Osteoblast (primary cell): ENCODE measurements around the gene COL19A1. TPM values are rescaled to one million over a fixed set of nuclear protein-coding genes. Genes with fewer than 3 reads are reported as not detected.
"Not testable (repeated sequence)": the region's sequence is repeated elsewhere in the genome, so short reads cannot be mapped to it uniquely, and the experiment has no call there.

Experiments
- DNase-seq: peaks from one replicate; pipeline ENCODE4 v3.0.0; 2011; ENCODE audit warnings: low spot score, mixed read lengths; ENCODE audit not compliant: insufficient read length; ENCODE audit errors: missing footprints
- H2AFZ ChIP-seq: 2 replicates; pipeline ENCODE4 v1.6.0; 2011; ENCODE audit warnings: mild to moderate bottlenecking, low read length
- H3K27ac ChIP-seq: 2 replicates; pipeline ENCODE4 v1.5.1; 2011; ENCODE audit warnings: mild to moderate bottlenecking, low read depth, low read length, moderate library complexity
- H3K27me3 ChIP-seq: 2 replicates; pipeline ENCODE4 v1.6.0; 2012; ENCODE audit warnings: mild to moderate bottlenecking, control low read depth, inconsistent platforms, low read length, moderate library complexity; ENCODE audit not compliant: insufficient read depth
- H3K36me3 ChIP-seq: 2 replicates; pipeline ENCODE4 v1.5.1; 2011; ENCODE audit warnings: mild to moderate bottlenecking, low read length, control low read depth, moderate library complexity; ENCODE audit not compliant: insufficient read depth
- H3K4me1 ChIP-seq: 2 replicates; pipeline ENCODE4 v1.5.1; 2011; ENCODE audit warnings: mild to moderate bottlenecking, low read length, control low read depth, moderate library complexity; ENCODE audit not compliant: insufficient read depth
- H3K4me2 ChIP-seq: 2 replicates; pipeline ENCODE4 v1.6.0; 2011; ENCODE audit warnings: mild to moderate bottlenecking, low read length; ENCODE audit not compliant: insufficient read depth
- H3K4me3 ChIP-seq: fragments of 200-600 bp; sonication (generic); 3 replicates; pipeline ENCODE4 v1.5.1; 2012; ENCODE audit warnings: mild to moderate bottlenecking, low read length, inconsistent platforms; ENCODE audit not compliant: insufficient read depth
- H3K79me2 ChIP-seq: 2 replicates; pipeline ENCODE4 v1.6.0; 2012; ENCODE audit warnings: mild to moderate bottlenecking, low read length, control low read depth, inconsistent platforms; ENCODE audit not compliant: insufficient read depth
- H3K9me3 ChIP-seq: 2 replicates; pipeline ENCODE4 v1.5.1; 2011; ENCODE audit warnings: low read depth, low read length, control low read depth
- H4K20me1 ChIP-seq: 2 replicates; pipeline ENCODE4 v1.6.0; 2012; ENCODE audit warnings: mild to moderate bottlenecking, low read length, control low read depth; ENCODE audit not compliant: insufficient read depth
- total RNA-seq: library from RNA; depleted of rRNA; stranded (reverse); fragments of >200 nt; gene quantifications from 2 replicates; pipeline ENCODE4 v1.2.3, GENCODE V29; 2012
- TF ChIP-seq, protein P1 (sequence below): IDR thresholded peaks from 2 replicates; pipeline ENCODE4 v1.5.1; 2011; ENCODE audit warnings: mild to moderate bottlenecking, low read depth, low read length, moderate library complexity; ENCODE audit errors: extremely low read depth

The COL19A1 gene
- total RNA-seq, 1 donor, result under 0.01 TPM

DNA sequence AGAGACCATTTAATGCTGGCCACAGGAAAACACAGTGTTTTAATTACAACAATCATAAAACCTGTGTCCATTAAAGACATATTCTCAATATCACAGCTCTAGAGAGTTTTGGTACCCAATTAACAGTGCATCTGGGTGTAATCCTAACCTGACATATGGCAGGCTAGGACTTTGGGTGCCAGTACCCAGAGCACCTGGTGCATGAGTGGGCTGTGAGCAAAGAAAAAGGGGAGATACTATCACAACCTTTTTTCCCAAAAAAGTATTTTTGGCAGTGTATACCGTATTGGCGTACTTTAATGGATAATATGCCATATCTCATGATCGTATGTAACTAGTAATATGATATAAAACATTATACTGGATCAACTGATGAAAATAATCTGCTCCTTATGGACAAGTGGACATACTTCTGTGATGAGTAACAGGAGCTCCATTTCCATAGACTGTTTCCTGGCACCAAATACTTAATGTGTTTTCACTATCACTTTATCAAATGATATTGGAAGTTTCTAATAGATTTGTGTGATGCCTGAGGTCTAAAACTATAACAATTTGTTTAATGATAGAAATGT lies 91.7 kb downstream of the COL19A1 start:
- H3K4me3 ChIP-seq, result no peak overlapping the region
- H4K20me1 ChIP-seq, result no peaks in the 10 kb centered on the region
- H3K4me2 ChIP-seq, result no peak overlapping the region
- no peaks in the 10 kb centered on the region for H3K4me1 ChIP-seq
- no peak for DNase-seq
- no peaks in the 10 kb centered on the region for H3K27me3 ChIP-seq
- no peaks in the 10 kb centered on the region for H3K79me2 ChIP-seq
- no peaks in the 10 kb centered on the region for H3K36me3 ChIP-seq
- no peak overlapping the region for H3K27ac ChIP-seq
- no peaks in the 10 kb centered on the region for H3K9me3 ChIP-seq
- no peak overlapping the region for H2AFZ ChIP-seq
- TF ChIP-seq, protein P1, sequence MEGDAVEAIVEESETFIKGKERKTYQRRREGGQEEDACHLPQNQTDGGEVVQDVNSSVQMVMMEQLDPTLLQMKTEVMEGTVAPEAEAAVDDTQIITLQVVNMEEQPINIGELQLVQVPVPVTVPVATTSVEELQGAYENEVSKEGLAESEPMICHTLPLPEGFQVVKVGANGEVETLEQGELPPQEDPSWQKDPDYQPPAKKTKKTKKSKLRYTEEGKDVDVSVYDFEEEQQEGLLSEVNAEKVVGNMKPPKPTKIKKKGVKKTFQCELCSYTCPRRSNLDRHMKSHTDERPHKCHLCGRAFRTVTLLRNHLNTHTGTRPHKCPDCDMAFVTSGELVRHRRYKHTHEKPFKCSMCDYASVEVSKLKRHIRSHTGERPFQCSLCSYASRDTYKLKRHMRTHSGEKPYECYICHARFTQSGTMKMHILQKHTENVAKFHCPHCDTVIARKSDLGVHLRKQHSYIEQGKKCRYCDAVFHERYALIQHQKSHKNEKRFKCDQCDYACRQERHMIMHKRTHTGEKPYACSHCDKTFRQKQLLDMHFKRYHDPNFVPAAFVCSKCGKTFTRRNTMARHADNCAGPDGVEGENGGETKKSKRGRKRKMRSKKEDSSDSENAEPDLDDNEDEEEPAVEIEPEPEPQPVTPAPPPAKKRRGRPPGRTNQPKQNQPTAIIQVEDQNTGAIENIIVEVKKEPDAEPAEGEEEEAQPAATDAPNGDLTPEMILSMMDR, result no peak

- no peaks in the 10 kb centered on the region for H3K4me1 ChIP-seq
- no peaks in the 10 kb centered on the region for H3K36me3 ChIP-seq
- TF ChIP-seq, protein P1, result no peak
- H4K20me1 ChIP-seq, result no peaks in the 10 kb centered on the region
- no peak overlapping the region for H2AFZ ChIP-seq
- no peak overlapping the region for H3K4me2 ChIP-seq
- no peak overlapping the region for H3K4me3 ChIP-seq
- no peaks in the 10 kb centered on the region for H3K79me2 ChIP-seq
- no peaks in the 10 kb centered on the region for H3K9me3 ChIP-seq
- no peaks in the 10 kb centered on the region for H3K27me3 ChIP-seq
- H3K27ac ChIP-seq, result no peak overlapping the region
- DNase-seq, result no peak
These were observed 92.6 kb downstream of the COL19A1 start for GRCh38 chr6:69958978-69959377.

GRCh38 chr6:69965974-69966373 lies 99.6 kb downstream of the COL19A1 start:
- H3K4me2 ChIP-seq, DNase-seq, H3K27me3 ChIP-seq, H3K27ac ChIP-seq, H3K9me3 ChIP-seq, H4K20me1 ChIP-seq, H2AFZ ChIP-seq, H3K4me3 ChIP-seq, H3K79me2 ChIP-seq, H3K4me1 ChIP-seq, H3K36me3 ChIP-seq: not testable (repeated sequence)

DNA sequence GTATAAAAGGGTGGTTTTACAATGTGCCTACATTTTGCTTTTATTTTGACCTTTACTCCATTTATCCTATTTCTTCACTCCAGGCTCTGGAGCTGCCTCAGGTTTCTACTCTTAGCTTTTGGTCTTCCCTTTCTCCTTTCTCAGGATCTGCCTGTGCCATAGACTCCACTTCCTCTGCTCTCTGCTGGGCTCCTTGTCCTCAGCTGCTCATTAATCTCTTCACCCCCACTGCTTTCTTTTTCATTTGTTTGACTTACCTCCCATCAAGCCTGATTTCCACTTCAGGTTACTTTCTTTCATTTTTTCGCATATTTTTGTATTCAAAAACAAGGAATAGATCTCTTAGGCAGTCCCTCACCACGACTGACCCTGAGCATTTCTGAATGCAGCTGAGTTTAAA lies 106.8 kb downstream of the COL19A1 start:
- Histone ChIP-seq H3K4me1 (no peaks in the 10 kb centered on the region), H2AFZ (no peak overlapping the region), H3K36me3 (no peaks in the 10 kb centered on the region), H3K27ac (no peak overlapping the region), H3K9me3 (no peaks in the 10 kb centered on the region), H3K4me2 (no peak overlapping the region), H3K4me3 (no peak overlapping the region), H4K20me1 (no peaks in the 10 kb centered on the region), H3K79me2 (no peaks in the 10 kb centered on the region), H3K27me3 (no peaks in the 10 kb centered on the region)
- no peak for DNase-seq
- TF ChIP-seq, protein P1, result no peak
